IMR-90 (cell line): Measurements from ENCODE around the gene HAUS5. TPM values are rescaled to one million over a fixed set of nuclear protein-coding genes. Genes with fewer than 3 reads are reported as not detected.

Experiments used
- ATAC-seq: fragments of 200-7000 bp; cut with Tn5 transposase; 2 replicates; pipeline ENCODE4 v1.9.1; 2020; ENCODE audit warnings: low read depth, mild to moderate bottlenecking, moderate library complexity
- BruUV-seq: library from RNA; stranded (reverse); fragments of 400-500 nt; replicated peaks from 2 replicates; lab custom pipeline; 2021; lab: Mats Ljungman, UMichigan
- CTCF ChIA-PET: fragments of 300-600 bp; formaldehyde crosslinking; extraction: SDS; loops from one replicate; lab custom pipeline; 2021; ENCODE audit warnings: antibody characterized with exemption; lab: Yijun Ruan, JAX
- POLR2A ChIA-PET: fragments of 300-600 bp; sonication (Branson Sonifier 250); formaldehyde crosslinking; loops from one replicate; lab custom pipeline; 2022; ENCODE audit warnings: antibody characterized with exemption; ENCODE audit not compliant: unreplicated experiment; lab: Charles Lee
- DNase-seq: peaks from one replicate; pipeline ENCODE4 v3.0.0; 2013
- H2AFZ ChIP-seq: replicated peaks from 2 replicates; pipeline ENCODE3; 2013; ENCODE audit warnings: low read length, mild to moderate bottlenecking; ENCODE audit not compliant: poor library complexity
- H2AK5ac ChIP-seq: 2 replicates; pipeline ENCODE4 v1.6.1; 2013; ENCODE audit warnings: low read depth, low read length, inconsistent platforms
- H2AK9ac ChIP-seq: replicated peaks from 2 replicates; pipeline ENCODE3; 2013; ENCODE audit warnings: mild to moderate bottlenecking, low read depth, low read length, moderate library complexity; ENCODE audit not compliant: poor library complexity
- H2BK120ac ChIP-seq: 2 replicates; pipeline ENCODE4 v1.6.1; 2013; ENCODE audit warnings: low read depth, low read length, inconsistent platforms
- H2BK15ac ChIP-seq: 3 replicates; pipeline ENCODE4 v1.6.1; 2013; ENCODE audit warnings: low read depth, low read length, inconsistent platforms
- H2BK20ac ChIP-seq: 2 replicates; pipeline ENCODE4 v1.6.1; 2013; ENCODE audit warnings: low read depth, mild to moderate bottlenecking, inconsistent platforms, low read length, moderate library complexity
- H2BK5ac ChIP-seq: 2 replicates; pipeline ENCODE4 v1.6.1; 2013; ENCODE audit warnings: mild to moderate bottlenecking, low read depth, low read length, inconsistent platforms; ENCODE audit not compliant: poor library complexity, severe bottlenecking
- H3K14ac ChIP-seq: replicated peaks from 2 replicates; pipeline ENCODE4 v1.6.1; 2013; ENCODE audit warnings: low read depth, low read length, inconsistent platforms
- H3K18ac ChIP-seq: 2 replicates; pipeline ENCODE4 v1.6.1; 2013; ENCODE audit warnings: low read depth, low read length, control low read depth
- H3K23ac ChIP-seq: 2 replicates; pipeline ENCODE4 v1.6.1; 2013; ENCODE audit warnings: low read depth, low read length, inconsistent platforms
- H3K27ac ChIP-seq: 2 replicates; pipeline ENCODE4 v1.5.1; 2013; ENCODE audit warnings: mild to moderate bottlenecking, control low read depth, low read length; ENCODE audit not compliant: insufficient read depth
- H3K27me3 ChIP-seq: 2 replicates; pipeline ENCODE4 v1.6.1; 2013; ENCODE audit warnings: low read length; ENCODE audit not compliant: control insufficient read depth, insufficient read depth
- H3K36me3 ChIP-seq: 2 replicates; pipeline ENCODE4 v1.6.1; 2013; ENCODE audit warnings: low read length, mixed read lengths; ENCODE audit not compliant: control insufficient read depth, insufficient read depth
- H3K4ac ChIP-seq: 2 replicates; pipeline ENCODE4 v1.6.1; 2013; ENCODE audit warnings: low read depth, low read length, inconsistent platforms
- H3K4me1 ChIP-seq: 2 replicates; pipeline ENCODE4 v1.6.1; 2013; ENCODE audit warnings: low read length, mixed read lengths; ENCODE audit not compliant: control insufficient read depth, insufficient read depth
- H3K4me2 ChIP-seq: 2 replicates; pipeline ENCODE4 v1.6.1; 2013; ENCODE audit warnings: low read depth, mild to moderate bottlenecking, control low read depth, low read length, moderate library complexity
- H3K4me3 ChIP-seq: 2 replicates; pipeline ENCODE4 v1.5.1; 2013; ENCODE audit warnings: low read depth, mild to moderate bottlenecking, control low read depth, low read length, moderate library complexity; ENCODE audit not compliant: insufficient read depth
- H3K56ac ChIP-seq: 2 replicates; pipeline ENCODE4 v1.6.1; 2013; ENCODE audit warnings: low read length, inconsistent platforms; ENCODE audit not compliant: insufficient read depth; ENCODE audit errors: extremely low read depth
- H3K79me1 ChIP-seq, 2 experiments: 2 replicates each; pipeline ENCODE4 v1.6.1; 2013; ENCODE audit warnings: low read length in 2 of 2, inconsistent platforms in 1 of 2, low read depth in 1 of 2
- H3K9ac ChIP-seq: 2 replicates; pipeline ENCODE4 v1.6.1; 2013; ENCODE audit warnings: low read depth, low read length, control low read depth
- H3K9me1 ChIP-seq: 2 replicates; pipeline ENCODE4 v1.6.1; 2013; ENCODE audit warnings: low read length, inconsistent platforms; ENCODE audit not compliant: insufficient read depth
- H3K9me3 ChIP-seq: 2 replicates; pipeline ENCODE4 v1.6.1; 2013; ENCODE audit warnings: low read length; ENCODE audit not compliant: control insufficient read depth, insufficient read depth
- H4K20me1 ChIP-seq: 2 replicates; pipeline ENCODE4 v1.6.1; 2013; ENCODE audit warnings: low read length, inconsistent platforms; ENCODE audit not compliant: insufficient read depth
- H4K5ac ChIP-seq: 2 replicates; pipeline ENCODE4 v1.6.1; 2013; ENCODE audit warnings: mild to moderate bottlenecking, low read depth, low read length, control low read depth
- H4K8ac ChIP-seq, 2 experiments: 2 replicates each; pipeline ENCODE4 v1.6.1; 2013; ENCODE audit warnings: low read depth in 2 of 2, low read length in 2 of 2, control low read depth in 1 of 2, inconsistent platforms in 1 of 2
- H4K91ac ChIP-seq: 2 replicates; pipeline ENCODE4 v1.6.1; 2013; ENCODE audit warnings: low read depth, low read length, inconsistent platforms; ENCODE audit not compliant: insufficient read depth
- BHLHE40 ChIP-seq: fragments of 150-350 bp; IDR thresholded peaks from 2 replicates; pipeline ENCODE4 v1.6.1; 2016; ENCODE audit warnings: mild to moderate bottlenecking, low read depth, low read length
- CEBPB ChIP-seq: IDR thresholded peaks from 2 replicates; pipeline ENCODE4 v1.6.1; 2012; ENCODE audit warnings: low read depth, low read length, improper control_type of control experiment
- MAFK ChIP-seq: IDR thresholded peaks from 2 replicates; pipeline ENCODE4 v1.6.1; 2012; ENCODE audit warnings: low read depth, low read length, improper control_type of control experiment
- MAZ ChIP-seq: IDR thresholded peaks from 2 replicates; pipeline ENCODE4 v1.6.1; 2012; ENCODE audit warnings: low read depth, mild to moderate bottlenecking, low read length, improper control_type of control experiment, moderate library complexity, borderline replicate concordance
- MXI1 ChIP-seq: IDR thresholded peaks from 2 replicates; pipeline ENCODE4 v1.6.1; 2012; ENCODE audit warnings: low read depth, mild to moderate bottlenecking, low read length, moderate library complexity, borderline replicate concordance
- NFE2L2 ChIP-seq: fragments of 150-350 bp; IDR thresholded peaks from 2 replicates; pipeline ENCODE4 v1.6.1; 2016; ENCODE audit warnings: low read depth, mild to moderate bottlenecking, low read length
- RAD21 ChIP-seq: IDR thresholded peaks from 2 replicates; pipeline ENCODE4 v1.6.1; 2012; ENCODE audit warnings: low read length, improper control_type of control experiment
- RCOR1 ChIP-seq: IDR thresholded peaks from 2 replicates; pipeline ENCODE4 v1.6.1; 2012; ENCODE audit warnings: mild to moderate bottlenecking, low read length, improper control_type of control experiment; ENCODE audit not compliant: insufficient replicate concordance
- RFX5 ChIP-seq: IDR thresholded peaks from 2 replicates; pipeline ENCODE4 v1.8.0; 2012; ENCODE audit warnings: low read depth, mild to moderate bottlenecking, low read length, moderate library complexity
- WGBS, 2 experiments: methylation state at CpG; one replicate each; pipeline versions ENCODE4 v1.1.5 to v1.1.7; 2013; ENCODE audit warnings: missing lambda C conversion rate in 2 of 2; ENCODE audit not compliant: insufficient read length in 1 of 2; ENCODE audit errors: extremely low coverage in 2 of 2; 5-methylcytosine and 5-hydroxymethylcytosine counted together
- dilution Hi-C: fragments of 300-500 bp; cut with HindIII; formaldehyde crosslinking; loops from one replicate; pipeline ENCODE4 v1.14.3; 2018; ENCODE audit warnings: low sequenced_read_pairs; ENCODE audit not compliant: unreplicated experiment
- in situ Hi-C: fragments of 300-500 bp; cut with MboI; formaldehyde crosslinking; loops from 3 replicates; pipeline ENCODE4 v1.14.3; 2019; ENCODE audit warnings: low sequenced_read_pairs, inconsistent platforms, mixed read lengths
- intact Hi-C: fragments of 100-400 bp; cut with micrococcal nuclease; formaldehyde crosslinking; loops from 2 replicates; pipeline ENCODE4 v1.10.0; 2022
- polyA plus RNA-seq, 3 experiments: library from polyadenylated mRNA; depleted of rRNA; stranded (reverse); fragments of >200 nt; gene quantifications; 2 replicates each; pipeline ENCODE4 v1.2.3, GENCODE V29; 2012; ENCODE audit warnings: low replicate concordance in 1 of 3
- total RNA-seq: library from RNA; depleted of rRNA; stranded (reverse); fragments of >200 nt; gene quantifications from 2 replicates; pipeline ENCODE4 v1.2.3, GENCODE V29; 2012
- TF ChIP-seq, protein P1 (sequence below): conservative IDR thresholded peaks from 2 replicates; pipeline ENCODE4 v1.5.1; 2012; ENCODE audit warnings: mild to moderate bottlenecking, low read depth, low read length, improper control_type of control experiment
- TF ChIP-seq, protein P2 (sequence below): fragments of 150-350 bp; IDR thresholded peaks from 2 replicates; pipeline ENCODE4 v1.6.1; 2017; ENCODE audit warnings: mild to moderate bottlenecking, antibody characterized with exemption, low read length, low read depth

The HAUS5 gene
- total and polyA plus RNA-seq, 2 of the 4 experiments (the other 2 are of a cell fraction) = 3.4 to 6.2 TPM

DNA sequence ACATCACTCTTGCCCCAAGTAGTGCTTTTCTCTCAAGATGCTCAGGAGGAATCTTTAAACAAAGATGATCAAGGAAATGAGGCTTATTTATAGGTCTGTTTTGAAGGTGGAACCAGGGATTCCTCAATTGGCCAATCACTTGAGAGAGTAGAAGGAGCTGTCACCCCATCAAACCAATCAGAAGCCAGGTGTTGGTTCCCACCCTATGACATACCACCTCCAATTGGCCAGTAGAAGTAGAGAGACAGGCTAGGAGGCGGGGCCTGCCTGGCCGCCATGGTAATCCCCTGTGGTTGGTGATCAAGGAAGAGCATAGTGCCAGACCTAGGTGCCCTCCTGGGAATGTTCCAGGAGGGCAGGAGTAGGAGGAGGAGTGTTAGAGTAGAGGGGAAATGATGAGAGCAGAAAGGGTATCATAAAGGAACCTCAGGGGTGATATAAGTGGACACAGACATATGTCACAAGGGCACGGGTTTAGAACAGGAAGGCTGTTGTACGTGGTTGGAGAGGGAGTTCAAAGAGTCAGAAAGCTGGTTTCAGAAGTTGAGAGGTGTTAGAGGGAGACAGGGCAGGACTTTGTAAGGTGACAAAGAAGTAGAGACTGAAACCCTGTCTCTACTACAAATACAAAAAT lies 16.1 kb upstream of the HAUS5 start:
- no peaks in the 10 kb centered on the region for H3K4me1 ChIP-seq
- H3K27ac ChIP-seq = no peak overlapping the region
- no peak overlapping the region for H4K5ac ChIP-seq
- no peaks in the 10 kb centered on the region for H4K20me1 ChIP-seq
- WGBS, 2 experiments = no CpG with 5 or more reads among the region's 4 CpGs
- no peak overlapping the region for H2AFZ ChIP-seq
- DNase-seq = no peak
- H3K14ac ChIP-seq = no peak overlapping the region
- in situ Hi-C loops (loop anchor here (25.0 kb wide), 1 partner anchor 259 kb away; the partner anchor contains the start of genes CD22 and FFAR1), intact Hi-C loops (no loop called here), dilution Hi-C loops (no loop called here)
- H3K9ac ChIP-seq = no peak overlapping the region
- H3K36me3 ChIP-seq = no peaks in the 10 kb centered on the region
- no peak overlapping the region for H4K8ac ChIP-seq
- H2BK5ac ChIP-seq = no peak overlapping the region
- H3K56ac ChIP-seq = no peak overlapping the region
- H3K27me3 ChIP-seq = 0 out of 2 replicates have a peak, but pooled peaks cover 2% of the 10 kb centered on the region
- H4K91ac ChIP-seq = no peak overlapping the region
- H3K79me1 ChIP-seq = no peaks in the 10 kb centered on the region
- H2BK120ac ChIP-seq = no peak overlapping the region
- no peaks in the 10 kb centered on the region for H3K9me1 ChIP-seq
- no peak overlapping the region for H2BK20ac ChIP-seq
- H3K18ac ChIP-seq = no peak overlapping the region
- CTCF ChIA-PET = no interaction called here
- no peak overlapping the region for H3K23ac ChIP-seq
- no peak for TF ChIP-seq RCOR1
- TF ChIP-seq MXI1 = no peak
- no peak for TF ChIP-seq MAFK
- TF ChIP-seq NFE2L2 = no peak
- TF ChIP-seq, protein P1, sequence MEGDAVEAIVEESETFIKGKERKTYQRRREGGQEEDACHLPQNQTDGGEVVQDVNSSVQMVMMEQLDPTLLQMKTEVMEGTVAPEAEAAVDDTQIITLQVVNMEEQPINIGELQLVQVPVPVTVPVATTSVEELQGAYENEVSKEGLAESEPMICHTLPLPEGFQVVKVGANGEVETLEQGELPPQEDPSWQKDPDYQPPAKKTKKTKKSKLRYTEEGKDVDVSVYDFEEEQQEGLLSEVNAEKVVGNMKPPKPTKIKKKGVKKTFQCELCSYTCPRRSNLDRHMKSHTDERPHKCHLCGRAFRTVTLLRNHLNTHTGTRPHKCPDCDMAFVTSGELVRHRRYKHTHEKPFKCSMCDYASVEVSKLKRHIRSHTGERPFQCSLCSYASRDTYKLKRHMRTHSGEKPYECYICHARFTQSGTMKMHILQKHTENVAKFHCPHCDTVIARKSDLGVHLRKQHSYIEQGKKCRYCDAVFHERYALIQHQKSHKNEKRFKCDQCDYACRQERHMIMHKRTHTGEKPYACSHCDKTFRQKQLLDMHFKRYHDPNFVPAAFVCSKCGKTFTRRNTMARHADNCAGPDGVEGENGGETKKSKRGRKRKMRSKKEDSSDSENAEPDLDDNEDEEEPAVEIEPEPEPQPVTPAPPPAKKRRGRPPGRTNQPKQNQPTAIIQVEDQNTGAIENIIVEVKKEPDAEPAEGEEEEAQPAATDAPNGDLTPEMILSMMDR = no peak
- TF ChIP-seq, protein P2, sequence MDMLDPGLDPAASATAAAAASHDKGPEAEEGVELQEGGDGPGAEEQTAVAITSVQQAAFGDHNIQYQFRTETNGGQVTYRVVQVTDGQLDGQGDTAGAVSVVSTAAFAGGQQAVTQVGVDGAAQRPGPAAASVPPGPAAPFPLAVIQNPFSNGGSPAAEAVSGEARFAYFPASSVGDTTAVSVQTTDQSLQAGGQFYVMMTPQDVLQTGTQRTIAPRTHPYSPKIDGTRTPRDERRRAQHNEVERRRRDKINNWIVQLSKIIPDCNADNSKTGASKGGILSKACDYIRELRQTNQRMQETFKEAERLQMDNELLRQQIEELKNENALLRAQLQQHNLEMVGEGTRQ = no peak
- TF ChIP-seq BHLHE40 = no peak
- no peak for TF ChIP-seq CEBPB
- TF ChIP-seq MAZ = no peak
- TF ChIP-seq RAD21 = no peak
- TF ChIP-seq RFX5 = no peak
- H3K4me2 ChIP-seq = no peak overlapping the region
- POLR2A ChIA-PET = no interaction called here
- no peak overlapping the region for H2AK5ac ChIP-seq
- H3K4ac ChIP-seq = no peak overlapping the region
- no TSS peak for BruUV-seq
- no peak for ATAC-seq
- H3K9me3 ChIP-seq = no peaks in the 10 kb centered on the region
- no peak overlapping the region for H2AK9ac ChIP-seq
- H2BK15ac ChIP-seq = no peak overlapping the region
- no peak overlapping the region for H3K4me3 ChIP-seq
